GM12873 (cell line): ENCODE results near the gene CYB561A3.

Source experiments
- CTCF ChIP-seq: IDR thresholded peaks from 2 replicates; pipeline ENCODE4 v1.5.1; 2012; ENCODE audit warnings: low read depth, mild to moderate bottlenecking, moderate library complexity, low read length, control low read depth; ENCODE audit not compliant: insufficient read depth; ENCODE audit errors: missing control alignments

CYB561A3 gene

GRCh38 chr11:61401173-61401572 is 39.5 kb upstream of the CYB561A3 start:
- TF ChIP-seq CTCF: no peak

- TF ChIP-seq CTCF: peak; percentile 35
Observed at GRCh38 chr11:61392981-61393595, 31.4 kb upstream of the CYB561A3 start.

GRCh38 chr11:61390161-61390560 is 28.5 kb upstream of the CYB561A3 start:
- TF ChIP-seq CTCF: no peak

- peak; percentile 54 for TF ChIP-seq CTCF
Observed at GRCh38 chr11:61384271-61385242, 22.9 kb upstream of the CYB561A3 start.

GRCh38 chr11:61380884-61381283 is 19.2 kb upstream of the CYB561A3 start:
- no peak for TF ChIP-seq CTCF

- TF ChIP-seq CTCF: no peak
Observed at GRCh38 chr11:61378713-61379313, 17.1 kb upstream of the CYB561A3 start.
